WTC11 (cell line): ENCODE measurements around the gene SDE2. TPM values are rescaled to one million over a fixed set of nuclear protein-coding genes. Genes with fewer than 3 reads are reported as not detected.

Experiments used
- ATAC-seq: fragments of 200-7000 bp; cut with Tn5 transposase; 2 replicates; pipeline ENCODE4 v1.10.0; 2021; ENCODE audit warnings: mild to moderate bottlenecking, moderate library complexity
- CTCF ChIA-PET: fragments of 300-600 bp; sonication (Branson Sonifier 250); formaldehyde crosslinking; loops from one replicate; lab custom pipeline; 2021; ENCODE audit warnings: antibody characterized with exemption; lab: Charles Lee
- POLR2A ChIA-PET: fragments of 350-600 bp; sonication (Branson Sonifier 250); formaldehyde crosslinking; loops from one replicate; lab custom pipeline; 2021; ENCODE audit warnings: antibody characterized with exemption; lab: Charles Lee
- DNase-seq: peaks from one replicate; pipeline ENCODE4 v3.0.0; 2021; ENCODE audit warnings: low spot score
- H3K27ac Mint-ChIP-seq: 2 replicates; pipeline ENCODE4 v1.8.0; 2021; ENCODE audit warnings: mixed read lengths
- H3K27me3 Mint-ChIP-seq: 2 replicates; pipeline ENCODE4 v1.8.0; 2021; ENCODE audit warnings: low read depth, mild to moderate bottlenecking, moderate library complexity, mixed read lengths
- H3K36me3 Mint-ChIP-seq: 2 replicates; pipeline ENCODE4 v1.8.0; 2021; ENCODE audit warnings: mixed read lengths
- H3K4me1 Mint-ChIP-seq: 2 replicates; pipeline ENCODE4 v1.8.0; 2022; ENCODE audit warnings: mixed read lengths
- H3K4me3 Mint-ChIP-seq: 2 replicates; pipeline ENCODE4 v1.8.0; 2021; ENCODE audit warnings: mild to moderate bottlenecking, moderate library complexity, mixed read lengths
- H3K9me3 Mint-ChIP-seq: 2 replicates; pipeline ENCODE4 v1.8.0; 2021; ENCODE audit warnings: mixed read lengths
- ATF1 ChIP-seq: sonication (generic); formaldehyde crosslinking; IDR thresholded peaks from 2 replicates; pipeline ENCODE4 v1.8.1; 2023; ENCODE audit warnings: mild to moderate bottlenecking, moderate library complexity, missing genetic modification reagents
- JAZF1 ChIP-seq: fragments of 250-450 bp; sonication (Bioruptor Pico); IDR thresholded peaks from 2 replicates; pipeline ENCODE4 v1.9.0; 2021; ENCODE audit warnings: moderate library complexity, mild to moderate bottlenecking, inconsistent platforms
- JUN ChIP-seq: sonication (generic); formaldehyde crosslinking; IDR thresholded peaks from 2 replicates; pipeline ENCODE4 v1.8.0; 2023; ENCODE audit warnings: mild to moderate bottlenecking, missing genetic modification reagents
- SMAD4 ChIP-seq: sonication (generic); formaldehyde crosslinking; IDR thresholded peaks from 2 replicates; pipeline ENCODE4 v1.8.0; 2022; ENCODE audit warnings: mild to moderate bottlenecking, missing genetic modification reagents
- SOX15 ChIP-seq: fragments of 250-450 bp; sonication (Bioruptor Pico); IDR thresholded peaks from 2 replicates; pipeline ENCODE4 v1.9.0; 2021; ENCODE audit warnings: mild to moderate bottlenecking
- TCF7 ChIP-seq: sonication (generic); formaldehyde crosslinking; IDR thresholded peaks from 2 replicates; pipeline ENCODE4 v1.8.0; 2022; ENCODE audit warnings: mild to moderate bottlenecking, low read depth, missing genetic modification reagents, moderate library complexity
- ZNF121 ChIP-seq: sonication (generic); formaldehyde crosslinking; IDR thresholded peaks from 2 replicates; pipeline ENCODE4 v1.8.0; 2023; ENCODE audit warnings: missing genetic modification reagents
- ZNF671 ChIP-seq: fragments of 250-450 bp; sonication (Bioruptor Pico); IDR thresholded peaks from 2 replicates; pipeline ENCODE4 v1.8.0; 2021; ENCODE audit warnings: mild to moderate bottlenecking
- total RNA-seq: library from RNA; stranded (reverse); gene quantifications from 3 replicates; pipeline ENCODE4 v1.2.3, GENCODE V29; 2021
- TF ChIP-seq, protein P1 (sequence below): fragments of 250-450 bp; sonication (Bioruptor Pico); IDR thresholded peaks from 2 replicates; pipeline ENCODE4 v1.8.0; 2021; ENCODE audit warnings: mild to moderate bottlenecking
- TF ChIP-seq, protein P2 (sequence below): sonication (generic); formaldehyde crosslinking; IDR thresholded peaks from 2 replicates; pipeline ENCODE4 v1.8.1; 2023; ENCODE audit warnings: mild to moderate bottlenecking, missing genetic modification reagents, moderate library complexity
- TF ChIP-seq, protein P3 (sequence below): sonication (generic); formaldehyde crosslinking; IDR thresholded peaks from 2 replicates; pipeline ENCODE4 v1.8.1; 2023; ENCODE audit warnings: mild to moderate bottlenecking, missing genetic modification reagents, moderate library complexity
- TF ChIP-seq, protein P4 (sequence below): sonication (generic); formaldehyde crosslinking; IDR thresholded peaks from 2 replicates; pipeline ENCODE4 v1.8.0; 2022; ENCODE audit warnings: mild to moderate bottlenecking, missing genetic modification reagents

The SDE2 gene
- total RNA-seq, 1 experiment from 2014 or later, result 17.2 TPM

DNA sequence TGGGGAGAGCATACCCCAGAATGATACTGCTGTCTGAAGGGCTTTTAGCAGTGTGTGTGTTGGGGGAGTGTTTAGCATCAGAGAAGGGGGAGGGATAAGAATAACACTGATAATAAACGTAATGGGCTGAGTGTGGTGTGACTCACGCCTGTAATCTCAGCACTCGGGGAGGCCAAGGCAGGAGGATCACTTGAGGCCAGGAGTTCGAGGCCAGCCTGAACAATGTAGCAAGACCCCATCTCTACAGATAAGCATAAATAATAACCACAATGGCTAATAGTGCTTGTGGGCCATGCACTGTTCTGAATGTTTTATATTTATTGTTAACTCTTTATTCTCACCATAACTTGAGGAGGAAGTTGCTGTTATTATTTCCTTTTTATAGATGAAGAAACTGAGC lies 55.6 kb downstream of the SDE2 start:
- TF ChIP-seq ZNF121 (CRISPR knock-in tag) (peak; percentile 97), SOX15 (CRISPR knock-in tag) (no peak)
- TF ChIP-seq, all 79 proteins: peak for 1
- Mint-ChIP-seq H3K27ac (no peak overlapping the region), H3K27me3 (peaks cover 81% of the 10 kb centered on the region), H3K4me3 (no peak overlapping the region), H3K9me3 (no peaks in the 10 kb centered on the region), H3K4me1 (peaks cover 76% of the 10 kb centered on the region), H3K36me3 (no peaks in the 10 kb centered on the region)
- no peak for ATAC-seq
- ChIA-PET CTCF (interaction anchor here (1.2 kb wide), 1 partner anchor 61 kb away, joined by 3 read pairs; the partner anchor contains the start of gene TMEM63A), POLR2A (interaction anchor here (0.6 kb wide), 1 partner anchor 164 kb away, joined by 7 read pairs; no protein-coding TSS in a partner anchor)
- no peak for DNase-seq

DNA sequence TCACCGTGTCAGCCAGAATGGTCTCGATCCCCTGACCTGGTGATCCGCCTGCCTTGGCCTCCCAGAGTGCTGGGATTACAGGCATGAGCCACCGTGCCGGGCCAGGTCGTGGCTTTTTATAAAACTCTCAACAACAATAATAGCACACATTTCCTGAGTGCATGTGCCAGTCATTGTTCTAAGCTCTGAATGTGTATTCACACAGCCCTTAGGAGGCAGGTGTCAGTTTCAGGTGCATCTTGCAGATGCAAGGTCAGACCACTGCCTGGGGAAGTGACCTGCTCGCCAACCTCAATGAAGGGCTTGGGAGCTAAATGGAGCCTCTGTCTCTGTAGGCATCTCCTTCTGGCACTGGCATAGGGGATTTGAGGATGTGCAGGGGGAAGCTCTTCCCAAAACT lies 56.6 kb downstream of the SDE2 start:
- ATAC-seq, result peak; percentile 5
- H3K4me1 Mint-ChIP-seq, result peaks cover 66% of the 10 kb centered on the region
- TF ChIP-seq, protein P1, sequence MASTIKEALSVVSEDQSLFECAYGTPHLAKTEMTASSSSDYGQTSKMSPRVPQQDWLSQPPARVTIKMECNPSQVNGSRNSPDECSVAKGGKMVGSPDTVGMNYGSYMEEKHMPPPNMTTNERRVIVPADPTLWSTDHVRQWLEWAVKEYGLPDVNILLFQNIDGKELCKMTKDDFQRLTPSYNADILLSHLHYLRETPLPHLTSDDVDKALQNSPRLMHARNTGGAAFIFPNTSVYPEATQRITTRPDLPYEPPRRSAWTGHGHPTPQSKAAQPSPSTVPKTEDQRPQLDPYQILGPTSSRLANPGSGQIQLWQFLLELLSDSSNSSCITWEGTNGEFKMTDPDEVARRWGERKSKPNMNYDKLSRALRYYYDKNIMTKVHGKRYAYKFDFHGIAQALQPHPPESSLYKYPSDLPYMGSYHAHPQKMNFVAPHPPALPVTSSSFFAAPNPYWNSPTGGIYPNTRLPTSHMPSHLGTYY (CRISPR knock-in tag), result no peak
- 0 out of 2 replicates have a peak, but pooled peaks have one; percentile 45 for TF ChIP-seq ATF1
- TF ChIP-seq, protein P2, sequence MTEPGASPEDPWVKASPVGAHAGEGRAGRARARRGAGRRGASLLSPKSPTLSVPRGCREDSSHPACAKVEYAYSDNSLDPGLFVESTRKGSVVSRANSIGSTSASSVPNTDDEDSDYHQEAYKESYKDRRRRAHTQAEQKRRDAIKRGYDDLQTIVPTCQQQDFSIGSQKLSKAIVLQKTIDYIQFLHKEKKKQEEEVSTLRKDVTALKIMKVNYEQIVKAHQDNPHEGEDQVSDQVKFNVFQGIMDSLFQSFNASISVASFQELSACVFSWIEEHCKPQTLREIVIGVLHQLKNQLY (CRISPR knock-in tag), result no peak
- no peak for TF ChIP-seq JUN (CRISPR knock-in tag)
- DNase-seq, result no peak
- ChIA-PET POLR2A (no interaction called here), CTCF (interaction anchor here (1.0 to 4.8 kb wide), 3 partner anchors 20 to 165 kb away, joined by 3 to 18 read pairs (median 3); partner anchors contain the start of gene SRP9)
- no peaks in the 10 kb centered on the region for H3K9me3 Mint-ChIP-seq
- H3K27me3 Mint-ChIP-seq, result peaks cover 71% of the 10 kb centered on the region
- H3K36me3 Mint-ChIP-seq, result no peaks in the 10 kb centered on the region
- no peak overlapping the region for H3K27ac Mint-ChIP-seq
- no peak overlapping the region for H3K4me3 Mint-ChIP-seq

DNA sequence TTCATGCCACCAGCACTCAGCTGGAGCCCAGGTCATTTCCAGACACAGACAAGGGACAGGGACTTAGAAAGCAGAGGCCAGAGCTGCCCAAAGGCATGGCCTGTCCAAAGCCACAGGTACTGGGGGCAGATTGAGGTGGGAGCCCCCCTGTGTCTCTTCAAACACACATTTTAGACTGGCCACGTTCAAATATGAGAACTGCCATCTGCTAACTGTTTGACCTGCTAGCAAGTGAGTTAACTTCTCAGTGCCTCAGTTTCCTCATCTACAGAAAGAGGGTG lies 57.3 kb downstream of the SDE2 start:
- Mint-ChIP-seq H3K4me1 (peaks cover 65% of the 10 kb centered on the region), H3K27ac (no peak overlapping the region), H3K4me3 (no peak overlapping the region), H3K9me3 (no peaks in the 10 kb centered on the region), H3K36me3 (no peaks in the 10 kb centered on the region), H3K27me3 (peaks cover 64% of the 10 kb centered on the region)
- no peak for ATAC-seq
- CTCF ChIA-PET, result interaction anchor here (1.5 to 4.8 kb wide), 2 partner anchors 21 to 164 kb away, joined by 3 to 18 read pairs; partner anchors contain the start of gene SRP9
- POLR2A ChIA-PET, result interaction anchor here (1.5 kb wide), 1 partner anchor 17 kb away, joined by 3 read pairs; no protein-coding TSS in a partner anchor
- DNase-seq, result no peak
- TF ChIP-seq SMAD4 (CRISPR knock-in tag) (no peak), TCF7 (no peak)

DNA sequence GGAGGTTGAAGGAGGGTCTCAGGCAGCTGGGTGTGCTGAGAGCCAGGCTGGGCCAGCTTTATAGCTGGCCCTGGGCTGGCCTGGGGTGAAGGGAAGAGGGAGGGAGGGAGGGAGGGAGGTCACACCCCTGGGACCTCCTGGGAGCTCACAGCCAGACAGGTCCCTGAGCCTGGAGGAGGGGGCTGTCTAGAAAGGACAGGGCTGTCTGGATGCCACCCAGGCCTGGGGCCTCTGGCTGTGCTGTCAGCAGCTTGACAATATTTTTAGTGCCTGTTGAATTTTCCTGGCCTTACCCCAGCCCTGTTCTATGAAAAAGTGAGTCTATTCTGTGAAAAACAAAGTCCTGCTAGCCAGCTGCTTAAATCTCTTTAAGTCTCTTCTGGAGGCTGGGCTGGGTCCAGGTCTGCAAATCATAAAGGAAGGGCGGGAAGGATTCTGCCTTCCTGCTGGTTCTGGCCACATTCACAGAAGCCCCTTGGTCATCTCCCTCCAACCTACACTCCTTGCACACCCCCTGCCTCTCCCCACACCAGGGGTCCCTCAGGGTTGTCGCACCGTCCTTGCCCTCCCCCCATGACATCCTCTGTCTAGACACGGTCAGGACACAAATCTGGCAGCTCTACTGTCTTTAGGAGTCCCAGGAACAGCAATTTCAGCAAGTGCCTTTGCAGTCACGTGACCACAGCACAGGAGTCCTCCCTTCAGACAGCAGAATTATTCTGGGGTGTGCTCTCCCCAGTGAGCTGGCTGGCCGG lies 57.8 kb downstream of the SDE2 start, which contains the start of gene LEFTY2:
Gene LEFTY2 (minus strand): TSS at position 34 of the 755 bp plus-strand sequence. CDS start 80 bp downstream, outside the sequence.
- no peak for DNase-seq
- CTCF ChIA-PET, result interaction anchor here (1.1 to 4.8 kb wide), 5 partner anchors 9 to 467 kb away, joined by 3 to 18 read pairs (median 4); partner anchors contain the start of gene SRP9

More for the DNA sequence above, 57.8 kb downstream of the SDE2 start, which contains the start of gene LEFTY2:
- ATAC-seq, result no peak
- POLR2A ChIA-PET, result interaction anchor here (0.5 to 1.5 kb wide), 4 partner anchors 17 to 59 kb away, joined by 3 to 4 read pairs (median 4); partner anchors contain the start of gene TMEM63A
- Mint-ChIP-seq H3K36me3 (no peaks in the 10 kb centered on the region), H3K27ac (no peak within 1 kb of the TSS), H3K4me3 (peak within 1 kb of the TSS; percentile 57), H3K9me3 (no peaks in the 10 kb centered on the region), H3K27me3 (peaks cover 58% of the 10 kb centered on the region), H3K4me1 (peaks cover 63% of the 10 kb centered on the region)
- TF ChIP-seq JAZF1 (CRISPR knock-in tag) (no peak), ZNF671 (CRISPR knock-in tag) (no peak)
- TF ChIP-seq, protein P3, sequence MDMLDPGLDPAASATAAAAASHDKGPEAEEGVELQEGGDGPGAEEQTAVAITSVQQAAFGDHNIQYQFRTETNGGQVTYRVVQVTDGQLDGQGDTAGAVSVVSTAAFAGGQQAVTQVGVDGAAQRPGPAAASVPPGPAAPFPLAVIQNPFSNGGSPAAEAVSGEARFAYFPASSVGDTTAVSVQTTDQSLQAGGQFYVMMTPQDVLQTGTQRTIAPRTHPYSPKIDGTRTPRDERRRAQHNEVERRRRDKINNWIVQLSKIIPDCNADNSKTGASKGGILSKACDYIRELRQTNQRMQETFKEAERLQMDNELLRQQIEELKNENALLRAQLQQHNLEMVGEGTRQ (CRISPR knock-in tag), result peak; percentile 80
- TF ChIP-seq, protein P4, sequence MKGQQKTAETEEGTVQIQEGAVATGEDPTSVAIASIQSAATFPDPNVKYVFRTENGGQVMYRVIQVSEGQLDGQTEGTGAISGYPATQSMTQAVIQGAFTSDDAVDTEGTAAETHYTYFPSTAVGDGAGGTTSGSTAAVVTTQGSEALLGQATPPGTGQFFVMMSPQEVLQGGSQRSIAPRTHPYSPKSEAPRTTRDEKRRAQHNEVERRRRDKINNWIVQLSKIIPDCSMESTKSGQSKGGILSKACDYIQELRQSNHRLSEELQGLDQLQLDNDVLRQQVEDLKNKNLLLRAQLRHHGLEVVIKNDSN, result peak; percentile 62; the same call in 1 of the 2 replicates
